ENCODE results near the gene GAK. TPM values are rescaled to one million over a fixed set of nuclear protein-coding genes. Genes with fewer than 3 reads are reported as not detected.

GAK gene
- total and polyA plus RNA-seq, 2 of the 4 experiments (the other 2 are of a cell fraction), result 45.1 to 133 TPM

DNA sequence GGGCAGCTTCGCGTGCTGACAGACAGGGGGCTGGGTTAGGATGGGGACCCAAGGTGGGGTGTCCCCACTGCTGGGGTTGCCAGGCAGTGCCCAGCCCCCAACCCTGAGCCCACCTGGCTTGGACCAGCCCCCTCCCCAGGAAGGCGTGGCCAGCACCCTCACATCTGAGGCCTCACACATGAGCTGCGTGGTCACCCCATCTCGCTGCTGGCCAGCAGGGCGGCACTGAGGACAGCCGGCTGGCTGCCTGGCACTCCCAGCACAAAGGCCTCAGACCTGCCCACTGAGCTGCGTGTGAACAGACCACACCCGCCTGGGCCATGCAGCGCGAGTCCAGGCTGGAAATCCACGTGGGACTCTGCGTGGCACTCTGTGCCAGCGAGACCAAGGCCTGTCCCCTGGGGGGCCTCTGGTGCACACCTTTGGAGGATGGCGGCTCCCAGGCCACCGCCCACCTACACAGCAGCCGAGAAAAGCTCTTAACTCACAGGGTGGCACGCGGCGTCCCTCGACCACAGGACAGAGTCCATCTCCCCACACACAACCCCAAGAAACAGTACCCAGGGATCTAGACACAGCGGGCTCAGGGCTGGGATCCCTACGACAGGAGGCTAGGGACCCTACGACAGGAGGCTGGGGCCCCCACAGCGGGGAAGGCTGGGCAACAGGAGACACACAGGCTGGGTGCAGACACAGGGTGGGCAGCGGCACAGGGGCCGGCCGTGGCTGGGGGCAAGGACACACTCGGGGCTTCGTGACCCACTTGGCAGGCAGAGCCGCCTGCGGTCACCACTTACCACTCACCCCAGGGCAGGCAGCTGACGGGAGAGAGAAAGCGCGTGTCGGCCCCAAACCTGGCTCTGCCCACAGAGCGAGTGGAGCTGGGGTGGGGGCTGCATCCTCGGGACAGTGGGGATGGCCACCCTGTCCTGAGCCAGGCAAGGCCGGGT is 31.4 kb upstream of the GAK start (continued):
- TF ChIP-seq, protein P1, sequence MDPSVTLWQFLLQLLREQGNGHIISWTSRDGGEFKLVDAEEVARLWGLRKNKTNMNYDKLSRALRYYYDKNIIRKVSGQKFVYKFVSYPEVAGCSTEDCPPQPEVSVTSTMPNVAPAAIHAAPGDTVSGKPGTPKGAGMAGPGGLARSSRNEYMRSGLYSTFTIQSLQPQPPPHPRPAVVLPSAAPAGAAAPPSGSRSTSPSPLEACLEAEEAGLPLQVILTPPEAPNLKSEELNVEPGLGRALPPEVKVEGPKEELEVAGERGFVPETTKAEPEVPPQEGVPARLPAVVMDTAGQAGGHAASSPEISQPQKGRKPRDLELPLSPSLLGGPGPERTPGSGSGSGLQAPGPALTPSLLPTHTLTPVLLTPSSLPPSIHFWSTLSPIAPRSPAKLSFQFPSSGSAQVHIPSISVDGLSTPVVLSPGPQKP (IDR thresholded peaks at IDR 0.05; ENCODE audit: borderline replicate concordance, low read depth, low read length), result no peak

Measured in IMR-90 (cell line).